Activated CD4-positive, alpha-beta T cell treated with anti-CD3 and anti-CD28 coated beads, Interleukin-2, amount 10 ng/mL, durations not matched to agents 24 days and 14 days (primary cell): ENCODE data around the gene OR10A4. TPM values are rescaled to one million over a fixed set of nuclear protein-coding genes. Genes with fewer than 3 reads are reported as not detected.
A peak's percentile ranks its signal among the peaks of the same experiment; 100 is the strongest.
"Not testable (repeated sequence)": the region's sequence is repeated elsewhere in the genome, so short reads cannot be mapped to it uniquely, and the experiment has no call there.

Experiments
- DNase-seq: peaks from one replicate; pipeline ENCODE4 v3.0.0; 2022
- H3K27ac Mint-ChIP-seq: one replicate; pipeline ENCODE4 v1.8.0; 2022; ENCODE audit warnings: mild to moderate bottlenecking, mixed read lengths
- H3K27me3 Mint-ChIP-seq: one replicate; pipeline ENCODE4 v1.8.0; 2022; ENCODE audit warnings: mixed read lengths
- H3K36me3 Mint-ChIP-seq: one replicate; pipeline ENCODE4 v1.8.0; 2022; ENCODE audit warnings: low read depth, mild to moderate bottlenecking, mixed read lengths
- H3K4me1 Mint-ChIP-seq: one replicate; pipeline ENCODE4 v1.8.0; 2021; ENCODE audit warnings: mixed read lengths
- H3K4me3 Mint-ChIP-seq: one replicate; pipeline ENCODE4 v1.8.0; 2022; ENCODE audit warnings: mild to moderate bottlenecking, moderate library complexity, mixed read lengths
- H3K9me3 Mint-ChIP-seq: one replicate; pipeline ENCODE4 v1.8.0; 2021; ENCODE audit warnings: mixed read lengths
- intact Hi-C: fragments of 100-400 bp; cut with micrococcal nuclease; formaldehyde crosslinking; loops from one replicate; pipeline ENCODE4 v1.15.1; 2023
- total RNA-seq: library from RNA; stranded (reverse); gene quantifications from 2 replicates; pipeline ENCODE4 v1.2.3, GENCODE V29; 2022

OR10A4 gene
- total RNA-seq, 1 donor from 2014 or later, result not detected

DNA sequence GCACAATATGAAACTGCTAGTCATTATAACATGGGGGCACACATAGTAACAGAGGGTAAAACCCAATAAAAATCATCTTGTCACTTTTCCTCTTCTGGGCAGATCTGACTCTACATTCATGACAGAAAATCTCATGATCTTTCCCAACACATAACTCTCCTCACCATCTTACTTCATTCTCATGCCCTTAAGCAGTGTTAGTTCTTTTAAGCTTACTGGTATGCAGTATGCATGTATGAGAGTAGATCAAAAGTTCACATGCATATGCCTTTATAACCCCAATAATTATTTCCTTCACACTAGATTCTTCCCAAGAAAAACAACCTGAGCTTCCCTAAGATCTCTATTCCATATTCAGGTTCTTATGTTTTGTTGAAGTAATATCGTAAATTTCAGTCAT, 5.1 kb upstream of the OR10A4 start:
- Mint-ChIP-seq H3K27ac (no peak overlapping the region), H3K9me3 (no peaks in the 10 kb centered on the region), H3K4me1 (no peaks in the 10 kb centered on the region), H3K36me3 (no peaks in the 10 kb centered on the region), H3K27me3 (peaks cover 2% of the 10 kb centered on the region), H3K4me3 (no peak overlapping the region)
- no peak for DNase-seq
- intact Hi-C loops, result no loop called here

DNA sequence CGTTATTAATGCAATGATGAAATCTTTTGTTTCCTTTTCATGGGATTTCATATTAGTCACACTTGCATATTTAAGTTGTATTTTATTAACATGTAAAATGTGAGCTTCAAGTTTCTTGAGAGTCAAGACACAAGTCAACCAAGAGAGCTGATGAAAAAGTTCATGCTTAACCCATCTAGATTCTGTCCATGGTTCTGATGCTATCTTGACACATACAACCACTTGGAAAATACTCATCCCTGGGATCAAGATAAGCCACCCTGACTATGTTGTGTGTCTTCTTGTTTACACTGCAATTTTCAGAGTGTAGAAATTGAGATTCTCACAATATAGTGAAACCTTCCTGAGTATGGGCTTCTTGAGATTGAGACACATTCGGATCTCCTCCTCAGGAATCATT, 664 bp upstream of the OR10A4 start:
- no peaks in the 10 kb centered on the region for H3K36me3 Mint-ChIP-seq
- H3K27me3 Mint-ChIP-seq, result no peaks in the 10 kb centered on the region
- no peak overlapping the region for H3K4me3 Mint-ChIP-seq
- intact Hi-C loops, result no loop called here
- H3K9me3 Mint-ChIP-seq, result no peaks in the 10 kb centered on the region
- H3K4me1 Mint-ChIP-seq, result no peaks in the 10 kb centered on the region
- DNase-seq, result no peak
- no peak overlapping the region for H3K27ac Mint-ChIP-seq

DNA sequence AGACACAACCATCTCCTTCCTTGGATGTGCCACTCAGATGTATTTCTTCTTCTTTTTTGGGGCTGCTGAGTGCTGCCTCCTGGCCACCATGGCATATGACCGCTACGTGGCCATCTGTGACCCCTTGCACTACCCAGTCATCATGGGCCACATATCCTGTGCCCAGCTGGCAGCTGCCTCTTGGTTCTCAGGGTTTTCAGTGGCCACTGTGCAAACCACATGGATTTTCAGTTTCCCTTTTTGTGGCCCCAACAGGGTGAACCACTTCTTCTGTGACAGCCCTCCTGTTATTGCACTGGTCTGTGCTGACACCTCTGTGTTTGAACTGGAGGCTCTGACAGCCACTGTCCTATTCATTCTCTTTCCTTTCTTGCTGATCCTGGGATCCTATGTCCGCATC, 489 bp downstream of the OR10A4 start:
- Mint-ChIP-seq H3K4me1 (no peaks in the 10 kb centered on the region), H3K27ac (no peak overlapping the region)
- intact Hi-C loops, result no loop called here

DNA sequence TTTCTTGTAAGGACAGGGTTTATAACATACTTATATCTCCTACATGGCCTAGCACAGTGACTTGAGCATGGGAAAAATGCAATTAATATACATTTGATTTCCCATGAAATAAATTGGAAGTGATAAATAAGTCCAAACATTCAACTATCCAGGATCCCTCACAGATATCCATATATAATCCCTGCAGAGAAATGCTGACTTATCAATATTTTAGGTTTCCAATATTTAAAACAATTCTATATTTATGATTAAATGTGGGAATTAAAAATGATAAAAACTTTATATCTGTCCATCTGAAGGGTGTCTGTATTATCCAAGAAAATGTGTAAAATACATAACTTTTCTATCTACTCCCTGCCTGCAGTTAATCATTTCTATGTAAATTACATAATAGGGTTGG, 6.3 kb downstream of the OR10A4 start:
- no peak for DNase-seq
- intact Hi-C loops, result no loop called here
- no peaks in the 10 kb centered on the region for H3K4me1 Mint-ChIP-seq
- H3K27ac Mint-ChIP-seq, result no peak overlapping the region
- H3K36me3 Mint-ChIP-seq, result no peaks in the 10 kb centered on the region
- H3K27me3 Mint-ChIP-seq, result peaks cover 20% of the 10 kb centered on the region
- no peak overlapping the region for H3K4me3 Mint-ChIP-seq
- H3K9me3 Mint-ChIP-seq, result no peaks in the 10 kb centered on the region

More for the DNA sequence above, 489 bp downstream of the OR10A4 start:
- DNase-seq, result no peak
- Mint-ChIP-seq H3K9me3 (no peaks in the 10 kb centered on the region), H3K27me3 (peaks cover 2% of the 10 kb centered on the region), H3K4me3 (no peak overlapping the region), H3K36me3 (no peaks in the 10 kb centered on the region)

DNA sequence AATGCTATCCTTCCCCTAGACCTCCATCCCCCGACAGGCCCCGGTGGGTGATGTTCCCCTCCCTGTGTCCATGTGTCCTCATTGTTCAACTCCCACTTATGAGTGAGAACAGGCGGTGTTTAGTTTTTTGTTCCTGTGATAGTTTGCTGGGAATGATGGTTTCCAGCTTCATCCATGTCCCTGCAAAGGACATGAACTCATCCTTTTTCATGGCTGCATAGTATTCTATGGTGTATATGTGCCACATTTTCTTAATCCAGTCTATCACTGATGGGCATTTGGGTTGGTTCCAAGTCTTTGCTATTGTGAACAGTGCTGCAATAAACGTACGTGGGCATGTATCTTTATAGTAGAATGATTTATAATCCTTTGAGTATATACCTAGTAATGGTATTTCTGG, 11.3 kb downstream of the OR10A4 start:
- H3K4me1 Mint-ChIP-seq, H3K4me3 Mint-ChIP-seq, H3K27ac Mint-ChIP-seq, DNase-seq, H3K9me3 Mint-ChIP-seq, intact Hi-C loops, H3K36me3 Mint-ChIP-seq: not testable (repeated sequence)
- peaks cover 19% of the 10 kb centered on the region for H3K27me3 Mint-ChIP-seq

DNA sequence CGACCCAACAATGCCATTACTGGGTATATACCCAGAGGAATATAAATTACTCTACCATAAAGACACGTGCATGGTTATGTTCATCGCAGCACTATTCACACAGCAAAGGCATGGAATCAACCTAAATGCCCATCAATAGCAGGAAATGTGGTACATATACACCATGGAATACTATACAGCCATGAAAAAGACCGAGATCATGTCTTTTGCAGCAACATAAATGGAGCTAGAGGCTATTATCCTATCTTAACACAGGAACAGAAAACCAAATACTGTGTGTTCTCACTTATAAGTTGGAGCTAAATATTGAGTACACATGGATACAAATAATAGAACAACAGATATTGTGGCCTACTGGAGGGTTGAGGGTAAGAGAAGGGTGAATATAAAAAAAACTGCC, 12.4 kb downstream of the OR10A4 start:
- Mint-ChIP-seq H3K36me3 (no peaks in the 10 kb centered on the region), H3K4me1 (no peaks in the 10 kb centered on the region), H3K4me3 (no peak overlapping the region), H3K9me3 (no peaks in the 10 kb centered on the region), H3K27ac (no peak overlapping the region), H3K27me3 (peaks cover 12% of the 10 kb centered on the region)
- intact Hi-C loops, result no loop called here
- DNase-seq, result no peak

- no peaks in the 10 kb centered on the region for H3K9me3 Mint-ChIP-seq
- H3K36me3 Mint-ChIP-seq, result no peaks in the 10 kb centered on the region
- H3K27ac Mint-ChIP-seq, result no peak overlapping the region
- peaks cover 8% of the 10 kb centered on the region for H3K27me3 Mint-ChIP-seq
- no peak for DNase-seq
- no peak overlapping the region for H3K4me3 Mint-ChIP-seq
- intact Hi-C loops, result no loop called here
- peaks cover 2% of the 10 kb centered on the region for H3K4me1 Mint-ChIP-seq
Measured at GRCh38 chr11:6889835-6890234, 13.4 kb downstream of the OR10A4 start.

DNA sequence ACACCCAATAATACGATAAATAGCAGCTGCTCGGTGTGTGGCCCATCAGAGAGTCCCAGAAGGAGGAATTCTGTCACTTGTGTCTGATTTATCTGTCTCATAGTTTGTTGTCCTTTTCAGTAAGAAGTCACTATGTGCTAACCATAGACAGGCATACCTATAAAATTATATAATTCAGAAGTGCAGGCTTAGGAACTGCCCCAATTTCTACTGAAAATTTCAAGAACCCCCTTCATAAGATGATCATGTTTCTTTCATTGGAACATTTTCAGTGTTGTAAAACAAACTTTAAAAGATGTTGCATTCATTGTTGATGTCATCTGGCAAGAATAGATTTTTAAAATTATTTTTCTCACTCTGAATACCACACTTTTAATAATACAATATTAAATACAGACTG, 16.0 kb downstream of the OR10A4 start, which contains the start of gene OR2D2:
TSS of gene OR2D2 (minus strand) at position 101 of the 400 bp plus-strand sequence. CDS start at position 101, 0 bp downstream.
- no peak for DNase-seq
- Mint-ChIP-seq H3K9me3 (no peaks in the 10 kb centered on the region), H3K4me3 (no peak within 1 kb of the TSS), H3K27me3 (peaks cover 2% of the 10 kb centered on the region), H3K36me3 (no peaks in the 10 kb centered on the region), H3K27ac (no peak within 1 kb of the TSS), H3K4me1 (peaks cover 2% of the 10 kb centered on the region)
- intact Hi-C loops, result no loop called here

GRCh38 chr11:6894097-6894496, 17.7 kb downstream of the OR10A4 start:
- no peaks in the 10 kb centered on the region for H3K9me3 Mint-ChIP-seq
- H3K4me3 Mint-ChIP-seq, result no peak overlapping the region
- no peaks in the 10 kb centered on the region for H3K36me3 Mint-ChIP-seq
- H3K27me3 Mint-ChIP-seq, result peaks cover 6% of the 10 kb centered on the region
- DNase-seq, result no peak
- peaks cover 2% of the 10 kb centered on the region for H3K4me1 Mint-ChIP-seq
- intact Hi-C loops, result no loop called here
- H3K27ac Mint-ChIP-seq, result no peak overlapping the region

DNA sequence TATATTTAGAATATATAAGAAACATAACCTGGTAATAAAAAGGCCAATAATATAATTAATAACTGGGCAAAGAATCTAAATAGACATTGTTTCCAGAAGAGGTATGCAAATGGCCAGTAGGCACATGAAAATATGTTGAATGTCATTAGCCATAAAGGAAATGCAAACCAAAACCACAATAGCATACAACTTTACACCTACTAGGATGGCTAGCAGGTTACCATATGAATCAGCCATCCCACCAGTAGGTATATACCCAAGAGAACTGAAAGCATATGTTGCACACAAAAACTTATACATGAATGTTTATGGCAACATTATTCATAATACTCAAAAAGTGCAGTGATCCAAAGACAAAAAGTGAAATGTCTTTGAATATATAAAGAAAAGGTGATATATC, 18.6 kb downstream of the OR10A4 start:
- Mint-ChIP-seq H3K9me3 (no peaks in the 10 kb centered on the region), H3K4me3 (no peak overlapping the region), H3K36me3 (no peaks in the 10 kb centered on the region), H3K27me3 (peaks cover 6% of the 10 kb centered on the region), H3K27ac (no peak overlapping the region), H3K4me1 (peaks cover 2% of the 10 kb centered on the region)
- intact Hi-C loops, result no loop called here
- no peak for DNase-seq

DNA sequence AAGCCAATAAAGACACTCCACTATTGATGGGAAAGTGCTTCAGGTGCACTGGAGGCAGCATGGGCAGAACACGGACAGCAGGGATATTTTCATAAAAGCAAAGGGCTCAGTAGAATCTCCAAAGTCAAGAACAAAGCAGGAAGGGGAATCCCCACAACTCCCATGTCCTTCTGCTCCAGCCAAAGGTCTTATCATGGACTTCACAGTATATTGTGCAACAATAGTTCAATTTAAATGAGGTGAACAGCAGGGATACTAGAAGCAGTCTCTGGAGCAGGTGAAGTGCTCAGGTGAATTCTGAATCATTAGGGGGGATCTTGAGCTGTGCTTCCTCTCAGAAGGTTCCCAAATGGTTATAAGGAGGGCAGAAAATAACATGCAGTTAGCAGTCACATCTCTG, 22.5 kb downstream of the OR10A4 start:
- no peak for DNase-seq
- H3K36me3 Mint-ChIP-seq, result no peaks in the 10 kb centered on the region
- no peaks in the 10 kb centered on the region for H3K9me3 Mint-ChIP-seq
- no peak overlapping the region for H3K4me3 Mint-ChIP-seq
- intact Hi-C loops, result no loop called here
- peaks cover 7% of the 10 kb centered on the region for H3K27me3 Mint-ChIP-seq
- H3K27ac Mint-ChIP-seq, result no peak overlapping the region
- H3K4me1 Mint-ChIP-seq, result peaks cover 2% of the 10 kb centered on the region

- DNase-seq, result no peak
- intact Hi-C loops, result no loop called here
- Mint-ChIP-seq H3K27ac (no peak overlapping the region), H3K9me3 (no peaks in the 10 kb centered on the region), H3K27me3 (peaks cover 6% of the 10 kb centered on the region), H3K36me3 (no peaks in the 10 kb centered on the region), H3K4me3 (no peak overlapping the region), H3K4me1 (no peaks in the 10 kb centered on the region)
Measured at GRCh38 chr11:6900327-6900999, 24.0 kb downstream of the OR10A4 start.

DNA sequence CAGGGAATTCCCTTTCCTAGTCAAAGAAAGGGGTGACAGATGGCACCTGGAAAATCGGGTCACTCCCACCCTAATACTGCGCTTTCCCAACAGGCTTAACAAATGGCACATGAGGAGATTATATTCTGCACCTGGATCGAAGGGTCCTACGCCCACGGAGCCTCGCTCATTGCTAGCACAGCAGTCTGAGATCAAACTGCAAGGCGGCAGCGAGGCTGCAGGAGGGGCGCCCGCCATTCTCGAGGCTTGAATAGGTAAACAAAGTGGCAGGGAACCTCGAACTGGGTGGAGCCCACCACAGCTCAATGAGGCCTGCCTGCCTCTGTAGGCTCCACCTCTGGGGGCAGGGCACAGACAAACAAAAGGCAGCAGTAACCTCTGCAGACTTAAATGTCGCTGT, 28.4 kb downstream of the OR10A4 start:
- H3K9me3 Mint-ChIP-seq, intact Hi-C loops, DNase-seq, H3K4me3 Mint-ChIP-seq, H3K36me3 Mint-ChIP-seq, H3K4me1 Mint-ChIP-seq, H3K27ac Mint-ChIP-seq, H3K27me3 Mint-ChIP-seq: not testable (repeated sequence)

DNA sequence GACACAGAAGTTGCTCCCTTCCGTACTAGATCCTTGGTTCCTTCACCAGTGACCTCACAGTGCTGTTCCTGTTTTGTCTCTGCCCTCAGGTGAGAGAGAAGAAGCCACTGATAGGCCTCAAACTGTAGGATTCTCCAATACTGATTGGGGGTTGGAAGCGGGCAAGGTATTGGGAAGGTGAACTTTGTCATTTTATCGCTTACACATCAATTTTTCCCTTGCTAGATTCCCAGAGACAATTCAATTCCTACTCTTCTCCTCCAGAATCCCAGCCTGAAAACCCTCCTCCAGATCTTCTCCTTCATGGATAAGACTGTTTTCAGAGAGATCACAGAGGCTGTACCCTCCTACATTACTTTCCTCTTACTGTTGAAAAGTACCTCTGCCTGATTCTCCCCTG, 35.0 kb downstream of the OR10A4 start:
- no peak overlapping the region for H3K4me3 Mint-ChIP-seq
- H3K36me3 Mint-ChIP-seq, result no peaks in the 10 kb centered on the region
- no peaks in the 10 kb centered on the region for H3K9me3 Mint-ChIP-seq
- H3K27ac Mint-ChIP-seq, result peak overlapping the region; percentile 1
- intact Hi-C loops, result no loop called here
- no peak for DNase-seq
- no peaks in the 10 kb centered on the region for H3K4me1 Mint-ChIP-seq
- H3K27me3 Mint-ChIP-seq, result no peaks in the 10 kb centered on the region

GRCh38 chr11:6911948-6912347, 35.5 kb downstream of the OR10A4 start:
- H3K27me3 Mint-ChIP-seq, result no peaks in the 10 kb centered on the region
- H3K4me1 Mint-ChIP-seq, result no peaks in the 10 kb centered on the region
- H3K36me3 Mint-ChIP-seq, result no peaks in the 10 kb centered on the region
- DNase-seq, result no peak
- H3K27ac Mint-ChIP-seq, result no peak overlapping the region
- H3K9me3 Mint-ChIP-seq, result no peaks in the 10 kb centered on the region
- H3K4me3 Mint-ChIP-seq, result no peak overlapping the region
- intact Hi-C loops, result no loop called here
